DND-41 (cell line): ENCODE data around the gene PSPH.
"Not testable (repeated sequence)": the region's sequence is repeated elsewhere in the genome, so short reads cannot be mapped to it uniquely, and the experiment has no call there.

ENCODE experiments used
- ATAC-seq: fragments of 200-7000 bp; cut with Tn5 transposase; 3 replicates; pipeline ENCODE4 v1.9.1; 2021; ENCODE audit warnings: low read depth; ENCODE audit not compliant: insufficient read depth
- DNase-seq: peaks from one replicate; pipeline ENCODE4 v3.0.0-alpha.2; 2020
- H2AFZ ChIP-seq: 2 replicates; pipeline ENCODE4 v1.6.0; 2012; ENCODE audit warnings: low read depth, low read length
- H3K27ac ChIP-seq: 2 replicates; pipeline ENCODE4 v1.5.1; 2012; ENCODE audit warnings: low read length, inconsistent platforms
- H3K27me3 ChIP-seq: fragments of 200-600 bp; sonication (generic); 2 replicates; pipeline ENCODE4 v1.6.0; 2012; ENCODE audit warnings: low read length, mild to moderate bottlenecking, inconsistent platforms; ENCODE audit not compliant: insufficient read depth, poor library complexity
- H3K36me3 ChIP-seq: 2 replicates; pipeline ENCODE4 v1.5.1; 2012; ENCODE audit warnings: low read length, inconsistent platforms; ENCODE audit not compliant: insufficient read depth
- H3K4me1 ChIP-seq: 2 replicates; pipeline ENCODE4 v1.5.1; 2012; ENCODE audit warnings: mild to moderate bottlenecking, low read length; ENCODE audit not compliant: insufficient read depth
- H3K4me2 ChIP-seq: 2 replicates; pipeline ENCODE4 v1.6.0; 2012; ENCODE audit warnings: mild to moderate bottlenecking, moderate library complexity, low read length, inconsistent platforms; ENCODE audit not compliant: insufficient read depth
- H3K4me3 ChIP-seq, 2 experiments: fragments of 200-600 bp in 1 of 2; shearing (Covaris generic) in 1 of 2; 2 replicates each; pipeline ENCODE4 v1.5.1; 2012 to 2016; ENCODE audit warnings: inconsistent platforms in 2 of 2, low read length in 2 of 2, mild to moderate bottlenecking in 2 of 2, low read depth in 1 of 2, moderate library complexity in 1 of 2
- H3K79me2 ChIP-seq: 2 replicates; pipeline ENCODE4 v1.6.0; 2012; ENCODE audit warnings: low read length, inconsistent platforms; ENCODE audit not compliant: insufficient read depth
- H3K9ac ChIP-seq: 2 replicates; pipeline ENCODE4 v1.6.0; 2012; ENCODE audit warnings: low read depth, mild to moderate bottlenecking, inconsistent platforms, low read length, moderate library complexity
- H3K9me3 ChIP-seq: 2 replicates; pipeline ENCODE4 v1.5.1; 2012; ENCODE audit warnings: low read length, moderate library complexity, mild to moderate bottlenecking, inconsistent platforms; ENCODE audit not compliant: insufficient read depth, severe bottlenecking
- H4K20me1 ChIP-seq: 2 replicates; pipeline ENCODE4 v1.6.0; 2012; ENCODE audit warnings: low read length; ENCODE audit not compliant: insufficient read depth
- CTCF ChIP-seq: IDR thresholded peaks from 2 replicates; pipeline ENCODE4 v1.5.1; 2012; ENCODE audit warnings: borderline replicate concordance, low read length, moderate library complexity, mild to moderate bottlenecking; ENCODE audit not compliant: poor library complexity, severe bottlenecking; ENCODE audit errors: extremely low read depth
- EZH2 ChIP-seq: IDR thresholded peaks from 3 replicates; pipeline ENCODE4 v1.6.1; 2012; ENCODE audit warnings: borderline replicate concordance, low read depth, mild to moderate bottlenecking, moderate library complexity, low read length, inconsistent platforms; ENCODE audit not compliant: severe bottlenecking

Gene PSPH

GRCh38 chr7:56031556-56031955 is 19.7 kb downstream of the PSPH start:
- not testable (repeated sequence) for H2AFZ ChIP-seq, H3K9me3 ChIP-seq, H3K27me3 ChIP-seq, H3K27ac ChIP-seq, H4K20me1 ChIP-seq, DNase-seq, H3K9ac ChIP-seq, ATAC-seq, H3K4me3 ChIP-seq
- peak overlapping the region; percentile 71 for H3K4me2 ChIP-seq
- H3K36me3 ChIP-seq = peaks cover 41% of the 10 kb centered on the region
- H3K4me1 ChIP-seq = peaks cover 32% of the 10 kb centered on the region
- H3K79me2 ChIP-seq = peaks cover 43% of the 10 kb centered on the region

- ATAC-seq (no peak), DNase-seq (no peak)
- TF ChIP-seq EZH2 (no peak), CTCF (no peak)
- H3K27ac ChIP-seq = no peak overlapping the region
- H3K9ac ChIP-seq = no peak overlapping the region
- H3K79me2 ChIP-seq = peaks cover 48% of the 10 kb centered on the region
- peaks cover 47% of the 10 kb centered on the region for H3K36me3 ChIP-seq
- H3K4me2 ChIP-seq = peak overlapping the region; percentile 8; the same call in 1 of the 2 replicates
- H3K27me3 ChIP-seq = no peaks in the 10 kb centered on the region
- H3K9me3 ChIP-seq = no peaks in the 10 kb centered on the region
- no peak overlapping the region for H3K4me3 ChIP-seq
- no peaks in the 10 kb centered on the region; the same call in 1 of the 2 replicates for H4K20me1 ChIP-seq
- H3K4me1 ChIP-seq = peaks cover 28% of the 10 kb centered on the region
- no peak overlapping the region for H2AFZ ChIP-seq
Observed at GRCh38 chr7:56030340-56030739, 20.9 kb downstream of the PSPH start.

GRCh38 chr7:56028942-56029630 is 22.2 kb downstream of the PSPH start:
- H3K9me3 ChIP-seq = no peaks in the 10 kb centered on the region
- peaks cover 21% of the 10 kb centered on the region for H3K4me1 ChIP-seq
- no peak overlapping the region for H2AFZ ChIP-seq
- peaks cover 47% of the 10 kb centered on the region for H3K79me2 ChIP-seq
- no peak overlapping the region for H3K27ac ChIP-seq
- no peaks in the 10 kb centered on the region; the same call in 1 of the 2 replicates for H4K20me1 ChIP-seq
- TF ChIP-seq EZH2 (no peak), CTCF (no peak)
- no peak overlapping the region for H3K4me2 ChIP-seq
- no peak for ATAC-seq
- no peak overlapping the region for H3K4me3 ChIP-seq
- no peaks in the 10 kb centered on the region for H3K27me3 ChIP-seq
- DNase-seq = no peak
- no peak overlapping the region for H3K9ac ChIP-seq
- peaks cover 48% of the 10 kb centered on the region for H3K36me3 ChIP-seq

- Histone ChIP-seq H3K9ac (no peak overlapping the region), H3K4me1 (peaks cover under 1% of the 10 kb centered on the region; the same call in 1 of the 2 replicates), H3K4me3 (no peak overlapping the region), H3K36me3 (peaks cover 48% of the 10 kb centered on the region), H3K27ac (no peak overlapping the region), H3K27me3 (no peaks in the 10 kb centered on the region), H4K20me1 (no peaks in the 10 kb centered on the region; the same call in 1 of the 2 replicates), H3K79me2 (peaks cover 25% of the 10 kb centered on the region; the same call in 1 of the 2 replicates), H2AFZ (no peak overlapping the region), H3K4me2 (no peak overlapping the region), H3K9me3 (no peaks in the 10 kb centered on the region)
- ATAC-seq (no peak), DNase-seq (no peak)
- no peak for TF ChIP-seq CTCF
- TF ChIP-seq EZH2 = no peak
Observed at GRCh38 chr7:56026538-56026937, 24.7 kb downstream of the PSPH start.
